Suppressor macrophage treated with lipopolysaccharide for 1 hour (primary cell): Measurements from ENCODE around the gene CCDC107.

ENCODE experiments used
- DNase-seq, 3 donors: peaks; one replicate each; pipeline ENCODE4 v3.0.0-alpha.2; 2020 to 2022

The CCDC107 gene

GRCh38 chr9:35661756-35662350 is 3.8 kb downstream of the CCDC107 start:
- DNase-seq, result no peak

DNA sequence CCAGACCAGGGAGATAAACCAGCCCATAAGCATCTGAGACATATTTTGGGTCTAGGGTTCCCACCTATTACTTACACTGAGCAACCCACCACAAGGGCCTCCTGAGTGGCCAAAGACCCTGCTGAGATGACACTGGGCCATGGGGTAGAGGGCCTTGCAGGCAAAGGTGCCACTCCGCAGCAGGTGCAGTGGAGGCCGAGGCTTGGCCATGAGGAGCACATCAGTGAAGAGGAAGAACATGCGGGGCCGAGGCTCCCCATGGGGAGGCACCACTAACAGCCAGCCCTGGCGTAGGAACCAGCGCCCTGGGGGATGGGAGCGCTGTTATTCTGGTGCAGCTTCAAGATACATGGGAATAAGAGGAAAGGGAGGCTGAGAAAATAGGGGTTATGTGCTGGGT is 4.3 kb downstream of the CCDC107 start:
- no peak for DNase-seq

DNA sequence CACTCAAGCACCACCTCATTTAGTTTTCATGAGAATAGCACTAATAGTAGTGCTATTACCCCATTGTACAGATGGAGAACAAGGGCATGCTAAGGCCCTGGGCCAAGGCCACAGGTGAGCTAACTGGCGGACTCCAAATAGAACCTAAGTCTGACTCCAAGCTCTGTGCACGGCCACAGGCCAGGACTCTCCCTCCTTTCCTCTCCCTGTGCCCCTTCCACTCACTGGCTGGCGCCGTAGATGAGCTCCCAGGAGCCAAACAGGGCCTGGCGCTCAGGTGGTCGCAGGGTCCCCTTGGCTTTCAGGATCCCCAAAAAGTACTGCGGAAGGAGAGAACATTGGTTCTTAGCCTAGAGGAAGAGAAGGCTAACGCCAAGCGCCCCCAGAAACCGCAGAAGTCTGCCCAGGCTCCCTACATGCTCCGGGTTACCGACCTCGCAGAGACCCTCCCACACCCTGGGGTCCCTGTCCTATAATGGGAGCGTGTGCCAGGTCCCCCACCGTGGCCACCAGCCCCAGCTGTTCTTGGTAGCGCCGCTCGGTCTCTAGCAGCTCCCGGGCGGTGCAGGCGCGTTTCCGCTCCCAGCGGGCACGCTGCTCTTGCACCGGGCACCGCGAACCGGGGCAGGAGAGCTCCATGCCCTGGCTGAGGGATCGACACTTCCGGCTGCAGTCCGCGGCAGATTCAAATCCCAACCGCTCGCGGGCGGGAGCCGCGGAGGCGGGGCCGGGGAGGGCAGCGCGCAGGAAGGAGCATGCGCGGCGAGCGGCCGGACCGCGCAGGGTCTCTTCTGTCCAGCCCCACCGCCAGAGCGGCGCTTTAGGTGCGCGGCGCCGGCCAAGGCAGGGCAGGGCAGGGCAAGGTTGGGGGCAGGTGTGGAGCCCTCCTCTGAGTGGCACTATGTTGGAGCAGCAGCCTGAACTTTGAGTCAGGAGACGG is 6.7 kb downstream of the CCDC107 start, which contains the start of gene ARHGEF39:
Gene ARHGEF39, minus strand, starts transcription at position 665 of the 940 bp plus-strand sequence. Its CDS starts 26 bp downstream, at position 639.
- DNase-seq, result peak; percentile 84 to 92 (median 87)

DNA sequence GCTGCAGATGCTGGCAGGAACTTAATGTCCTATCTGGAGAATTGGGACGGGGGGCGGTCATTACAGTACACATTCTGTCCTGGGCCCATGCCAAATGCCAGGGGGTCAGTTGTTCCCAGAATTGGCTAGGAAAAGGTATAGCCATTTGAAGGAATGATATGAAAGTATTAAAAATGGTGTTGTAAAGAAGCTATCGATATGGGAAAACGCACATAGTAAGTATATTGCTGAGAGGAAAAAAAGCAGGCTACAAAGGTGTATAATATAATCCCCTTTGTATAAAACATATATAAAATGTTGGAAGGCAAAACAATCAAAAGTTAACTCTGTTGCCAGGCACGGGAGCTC is 7.4 kb downstream of the CCDC107 start:
- DNase-seq, result no peak

GRCh38 chr9:35666045-35666444 is 8.0 kb downstream of the CCDC107 start:
- DNase-seq, result no peak

DNA sequence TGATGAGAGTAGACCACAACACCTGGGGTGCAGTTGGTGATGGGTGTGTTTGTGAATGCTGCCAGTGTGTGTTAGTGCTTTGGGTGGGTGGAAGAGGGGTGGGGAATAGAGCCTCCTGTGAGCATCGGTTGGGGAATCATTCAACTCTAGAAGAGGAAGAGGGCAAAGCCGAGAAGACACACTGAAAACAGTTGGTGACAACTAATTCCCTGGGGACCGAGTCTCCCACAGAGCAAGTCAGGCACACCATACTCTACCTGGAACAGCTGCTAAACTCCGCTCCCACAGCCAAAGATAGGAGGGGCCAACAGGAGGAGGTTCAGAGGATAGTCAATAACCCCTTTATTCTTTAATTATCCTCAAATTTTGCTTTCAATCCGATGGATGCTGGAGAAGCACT is 8.5 kb downstream of the CCDC107 start:
- no peak for DNase-seq

- no peak for DNase-seq
Observed at GRCh38 chr9:35667939-35668338, 9.8 kb downstream of the CCDC107 start.

GRCh38 chr9:35669331-35670145 is 11.4 kb downstream of the CCDC107 start:
- DNase-seq, result no peak

DNA sequence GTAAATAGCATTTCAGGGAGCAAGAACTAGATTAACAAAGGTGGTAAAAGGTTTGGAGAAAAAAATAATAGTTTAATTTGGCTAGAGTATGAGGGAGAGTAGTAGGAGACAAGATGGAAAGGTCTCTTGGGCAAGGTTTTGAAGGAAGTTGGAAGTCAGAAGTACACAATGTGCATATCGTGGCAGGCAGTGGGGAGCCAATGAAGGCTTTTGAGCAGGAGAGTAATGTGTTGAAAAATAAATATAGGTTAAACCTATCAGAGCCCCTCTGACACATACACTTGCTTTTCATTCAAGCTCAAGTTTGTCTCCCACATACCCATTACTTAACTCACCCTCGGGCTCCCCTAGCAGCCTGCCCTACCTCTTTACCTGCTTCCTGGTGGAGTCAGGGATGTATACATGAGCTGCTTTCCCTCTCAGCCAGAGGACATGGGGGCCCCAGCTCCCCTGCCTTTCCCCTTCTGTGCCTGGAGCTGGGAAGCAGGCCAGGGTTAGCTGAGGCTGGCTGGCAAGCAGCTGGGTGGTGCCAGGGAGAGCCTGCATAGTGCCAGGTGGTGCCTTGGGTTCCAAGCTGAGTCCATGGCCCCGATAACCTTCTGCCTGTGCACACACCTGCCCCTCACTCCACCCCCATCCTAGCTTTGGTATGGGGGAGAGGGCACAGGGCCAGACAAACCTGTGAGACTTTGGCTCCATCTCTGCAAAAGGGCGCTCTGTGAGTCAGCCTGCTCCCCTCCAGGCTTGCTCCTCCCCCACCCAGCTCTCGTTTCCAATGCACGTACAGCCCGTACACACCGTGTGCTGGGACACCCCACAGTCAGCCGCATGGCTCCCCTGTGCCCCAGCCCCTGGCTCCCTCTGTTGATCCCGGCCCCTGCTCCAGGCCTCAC is 15.3 kb downstream of the CCDC107 start, which contains the start of gene CA9:
Gene CA9, plus strand, starts transcription at position 797 of the 893 bp plus-strand sequence. Its CDS starts 32 bp downstream, at position 829.
- no peak for DNase-seq

DNA sequence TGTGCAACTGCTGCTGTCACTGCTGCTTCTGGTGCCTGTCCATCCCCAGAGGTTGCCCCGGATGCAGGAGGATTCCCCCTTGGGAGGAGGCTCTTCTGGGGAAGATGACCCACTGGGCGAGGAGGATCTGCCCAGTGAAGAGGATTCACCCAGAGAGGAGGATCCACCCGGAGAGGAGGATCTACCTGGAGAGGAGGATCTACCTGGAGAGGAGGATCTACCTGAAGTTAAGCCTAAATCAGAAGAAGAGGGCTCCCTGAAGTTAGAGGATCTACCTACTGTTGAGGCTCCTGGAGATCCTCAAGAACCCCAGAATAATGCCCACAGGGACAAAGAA is 15.9 kb downstream of the CCDC107 start:
- DNase-seq, result no peak

GRCh38 chr9:35675204-35675603 is 17.1 kb downstream of the CCDC107 start:
- no peak for DNase-seq

- peak; percentile 22 to 54 (median 27) for DNase-seq
Observed at GRCh38 chr9:35675732-35676392, 17.8 kb downstream of the CCDC107 start.

DNA sequence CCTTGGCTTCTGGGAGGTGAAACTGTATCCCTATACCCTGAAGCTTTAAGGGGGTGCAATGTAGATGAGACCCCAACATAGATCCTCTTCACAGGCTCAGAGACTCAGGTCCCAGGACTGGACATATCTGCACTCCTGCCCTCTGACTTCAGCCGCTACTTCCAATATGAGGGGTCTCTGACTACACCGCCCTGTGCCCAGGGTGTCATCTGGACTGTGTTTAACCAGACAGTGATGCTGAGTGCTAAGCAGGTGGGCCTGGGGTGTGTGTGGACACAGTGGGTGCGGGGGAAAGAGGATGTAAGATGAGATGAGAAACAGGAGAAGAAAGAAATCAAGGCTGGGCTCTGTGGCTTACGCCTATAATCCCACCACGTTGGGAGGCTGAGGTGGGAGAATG is 21.0 kb downstream of the CCDC107 start:
- DNase-seq, result no peak

GRCh38 chr9:35679766-35680330 is 21.8 kb downstream of the CCDC107 start:
- DNase-seq, result no peak

DNA sequence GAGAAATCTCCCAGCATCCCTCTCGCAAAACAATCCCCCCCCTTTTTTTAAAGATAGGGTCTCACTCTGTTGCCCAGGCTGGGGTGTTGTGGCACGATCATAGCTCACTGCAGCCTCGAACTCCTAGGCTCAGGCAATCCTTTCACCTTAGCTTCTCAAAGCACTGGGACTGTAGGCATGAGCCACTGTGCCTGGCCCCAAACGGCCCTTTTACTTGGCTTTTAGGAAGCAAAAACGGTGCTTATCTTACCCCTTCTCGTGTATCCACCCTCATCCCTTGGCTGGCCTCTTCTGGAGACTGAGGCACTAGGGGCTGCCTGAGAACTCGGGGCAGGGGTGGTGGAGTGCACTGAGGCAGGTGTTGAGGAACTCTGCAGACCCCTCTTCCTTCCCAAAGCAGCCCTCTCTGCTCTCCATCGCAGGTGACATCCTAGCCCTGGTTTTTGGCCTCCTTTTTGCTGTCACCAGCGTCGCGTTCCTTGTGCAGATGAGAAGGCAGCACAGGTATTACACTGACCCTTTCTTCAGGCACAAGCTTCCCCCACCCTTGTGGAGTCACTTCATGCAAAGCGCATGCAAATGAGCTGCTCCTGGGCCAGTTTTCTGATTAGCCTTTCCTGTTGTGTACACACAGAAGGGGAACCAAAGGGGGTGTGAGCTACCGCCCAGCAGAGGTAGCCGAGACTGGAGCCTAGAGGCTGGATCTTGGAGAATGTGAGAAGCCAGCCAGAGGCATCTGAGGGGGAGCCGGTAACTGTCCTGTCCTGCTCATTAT is 22.4 kb downstream of the CCDC107 start:
- peak in 1 of 3 donors; percentile 31 for DNase-seq

GRCh38 chr9:35681341-35682002 is 23.4 kb downstream of the CCDC107 start:
- no peak for DNase-seq

GRCh38 chr9:35682051-35682450 is 24.0 kb downstream of the CCDC107 start:
- DNase-seq, result no peak

- DNase-seq, result no peak
Observed at GRCh38 chr9:35682520-35683315, 24.6 kb downstream of the CCDC107 start.

- no peak for DNase-seq
Observed at GRCh38 chr9:35683323-35683722, 25.2 kb downstream of the CCDC107 start.
